Measurements from ENCODE around the gene ITIH2.
"Not testable (repeated sequence)": the region's sequence is repeated elsewhere in the genome, so short reads cannot be mapped to it uniquely, and the experiment has no call there.

Gene ITIH2

DNA sequence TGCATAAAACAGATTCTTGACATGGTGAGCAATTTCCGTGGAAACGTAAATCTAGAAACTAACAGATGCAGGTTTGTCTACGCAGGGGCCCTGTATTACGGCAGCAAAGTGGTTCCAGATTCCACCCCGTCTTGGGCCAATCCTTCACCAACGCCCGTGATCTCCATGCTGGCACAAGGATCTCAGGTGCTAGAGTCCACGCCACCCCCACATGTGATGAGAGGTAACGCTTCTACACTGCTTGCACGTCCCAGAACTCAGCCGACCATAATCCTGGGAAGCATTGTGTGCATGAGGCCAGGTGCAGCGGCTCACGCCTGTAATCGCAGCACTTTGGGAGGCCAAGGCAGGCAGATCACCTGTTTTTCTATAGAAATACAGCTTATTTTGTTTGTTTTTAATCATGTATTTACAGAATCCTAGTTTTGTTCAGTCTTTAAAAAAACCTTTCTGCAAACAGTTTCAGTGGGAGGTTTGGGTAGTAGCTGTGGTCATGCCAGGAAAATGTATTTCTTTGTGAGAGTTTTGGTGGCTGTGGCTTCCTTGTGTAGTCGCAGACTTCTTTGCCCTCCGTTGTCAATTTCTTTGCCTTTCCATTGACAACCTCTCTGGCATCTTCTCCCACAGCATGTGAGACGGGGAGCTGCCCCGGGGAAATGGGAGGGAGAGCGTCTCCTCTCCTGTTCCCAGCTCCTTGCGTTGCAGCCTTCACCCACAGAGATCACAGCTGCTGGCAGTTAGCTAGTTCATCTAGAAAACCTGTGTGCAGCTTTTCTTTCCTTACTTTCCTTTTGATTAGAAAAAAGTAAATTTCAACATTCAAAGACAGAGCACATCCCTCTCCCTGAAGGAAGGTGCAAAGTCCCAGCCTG lies 35.7 kb downstream of the ITIH2 start:
- no peak for DNase-seq (ENCODE audit: low read depth)

DNA sequence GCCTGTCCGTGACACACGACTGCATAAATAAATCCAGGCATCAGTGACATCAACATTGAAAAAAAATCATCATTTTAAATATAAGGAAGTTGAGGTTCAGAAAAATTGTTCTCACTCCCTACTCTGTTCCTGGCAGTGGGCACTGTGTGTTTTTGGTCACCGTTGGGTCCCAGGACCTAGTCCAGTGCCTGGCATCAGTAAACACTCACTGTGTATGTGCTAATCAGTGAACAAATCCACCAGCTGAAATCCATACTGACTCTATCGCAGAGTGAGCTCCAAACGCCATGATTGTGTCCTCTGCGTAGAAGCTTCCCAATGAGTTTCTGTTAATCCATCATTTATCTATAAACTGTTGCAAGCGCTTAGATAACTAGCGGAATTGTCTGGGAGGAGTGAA lies 41.2 kb downstream of the ITIH2 start:
- no peak for DNase-seq (ENCODE audit: low read depth)

DNA sequence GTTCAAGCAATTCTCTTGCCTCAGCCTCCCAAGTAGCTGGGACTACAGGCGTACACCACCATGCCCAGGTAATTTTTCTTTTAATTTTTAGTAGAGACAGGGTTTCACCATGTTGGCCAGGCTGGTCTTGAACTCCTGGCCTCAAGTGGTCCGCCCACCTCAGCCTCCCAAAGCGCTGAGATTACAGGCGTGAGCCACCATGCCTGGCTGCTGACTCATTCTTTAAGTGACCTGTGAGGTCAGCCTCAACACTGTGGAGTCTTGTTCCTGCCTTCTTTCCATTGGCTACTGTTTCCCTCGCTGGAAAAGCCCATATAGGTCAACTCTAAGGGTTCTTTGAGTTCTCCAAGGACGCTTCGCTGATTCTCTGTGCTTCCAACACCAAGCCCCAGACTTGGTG lies 45.5 kb downstream of the ITIH2 start:
- DNase-seq (ENCODE audit: low read depth) = not testable (repeated sequence)

DNA sequence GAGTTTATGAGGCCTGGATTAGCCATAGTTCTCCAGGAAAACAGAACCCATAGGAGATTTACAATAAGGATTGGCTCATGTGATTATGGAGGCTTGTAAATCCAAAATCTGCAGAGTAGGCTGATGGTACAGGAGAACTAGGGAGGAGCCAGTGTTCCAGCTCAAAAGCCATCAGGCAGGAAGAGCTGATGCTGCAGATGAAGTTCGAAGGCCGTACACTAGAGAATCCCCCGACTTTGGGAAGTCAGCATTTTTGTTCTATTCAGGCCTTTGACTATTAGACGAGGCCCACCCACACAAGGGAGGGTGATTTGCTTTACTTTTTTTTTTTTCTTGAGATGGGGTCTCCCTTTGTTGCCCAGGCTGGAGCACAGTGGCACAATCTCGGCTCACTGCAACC lies 47.1 kb downstream of the ITIH2 start:
- DNase-seq (ENCODE audit: low read depth) = no peak

DNA sequence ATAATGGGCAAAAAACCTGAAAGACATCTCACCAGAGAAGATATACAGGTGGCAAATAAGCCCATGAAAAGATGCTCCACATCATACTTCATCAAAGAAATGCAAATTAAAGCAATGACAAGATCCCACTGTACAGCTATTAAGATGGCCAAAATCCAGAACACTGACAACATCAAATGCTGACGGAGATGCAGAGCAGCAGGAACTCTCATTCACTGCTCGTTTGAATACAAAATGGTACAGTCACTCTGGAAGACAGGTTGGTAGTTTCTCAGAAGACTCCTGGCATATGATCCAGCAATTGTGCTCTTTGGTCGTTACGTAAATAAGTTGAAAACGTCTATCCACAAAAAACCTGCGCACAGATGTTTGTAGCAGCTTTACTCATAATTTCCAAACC lies 49.1 kb downstream of the ITIH2 start:
- no peak for DNase-seq (ENCODE audit: low read depth)

DNA sequence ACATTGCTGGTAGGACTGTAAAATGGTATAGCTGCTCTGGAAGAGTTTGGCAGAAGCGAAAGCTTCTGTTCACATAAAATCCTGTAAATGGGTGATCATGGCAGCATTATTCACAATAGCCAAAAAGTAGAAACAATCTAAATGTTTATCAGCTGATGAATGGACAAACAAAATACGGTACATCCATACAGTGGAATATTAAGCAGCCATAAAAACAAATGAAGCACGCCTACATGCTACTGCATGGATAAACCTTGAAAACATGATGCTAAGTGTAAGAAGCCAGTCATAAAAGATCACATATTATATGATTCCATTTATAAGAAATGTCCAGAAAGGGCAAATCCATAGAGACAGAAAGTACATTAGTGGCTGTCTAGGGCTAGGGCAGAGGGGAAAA lies 52.0 kb downstream of the ITIH2 start:
- no peak for DNase-seq (ENCODE audit: low read depth)

DNA sequence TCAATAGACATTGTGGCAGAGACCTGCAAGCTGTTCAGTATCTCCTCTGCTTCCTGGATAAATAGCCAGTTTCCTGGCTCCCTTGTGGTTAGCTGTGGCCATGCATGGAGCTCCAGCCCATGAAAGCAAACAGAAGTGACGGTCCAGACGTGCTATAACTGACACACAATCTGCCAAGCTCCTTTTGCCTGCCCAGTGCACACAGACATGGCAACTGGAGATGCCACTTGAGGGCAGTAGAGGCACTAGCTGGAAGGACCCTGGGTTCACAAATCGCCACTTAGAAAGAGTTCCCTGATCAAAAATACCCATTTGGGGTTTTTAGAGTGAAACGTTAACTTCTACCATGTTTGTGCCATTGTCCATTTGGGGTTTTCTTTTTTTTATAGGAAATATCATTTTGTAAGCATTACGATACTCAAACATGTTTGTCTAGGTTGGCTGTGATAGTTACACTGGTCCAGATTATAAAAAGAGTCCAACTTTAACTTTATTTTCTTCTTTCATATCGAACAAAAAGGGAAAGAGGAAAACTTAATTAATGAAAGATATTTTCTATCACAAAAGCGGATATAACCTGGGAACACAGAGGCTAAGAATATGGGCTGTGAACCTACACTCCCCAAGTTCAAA lies 53.4 kb downstream of the ITIH2 start:
- no peak for DNase-seq (ENCODE audit: low read depth)

DNA sequence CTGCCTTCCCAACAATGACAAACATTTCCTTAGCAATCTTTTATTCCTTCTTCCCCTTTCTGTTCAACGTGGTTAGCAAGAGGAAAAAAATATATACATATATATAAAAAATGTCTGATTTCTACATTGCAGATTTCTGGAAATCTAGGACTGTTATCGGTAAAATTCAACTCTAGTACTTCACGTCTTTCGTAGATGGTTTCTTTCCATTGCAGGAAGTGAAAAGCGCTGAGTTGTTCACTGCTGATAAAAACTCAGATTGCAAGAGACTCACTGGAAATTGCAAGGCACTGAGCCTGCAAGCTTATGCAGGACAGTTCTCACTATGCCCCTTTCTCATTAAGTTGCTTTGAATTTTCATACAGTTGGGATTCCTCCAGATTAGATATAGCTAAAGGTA lies 60.8 kb downstream of the ITIH2 start:
- no peak for DNase-seq (ENCODE audit: low read depth)

DNA sequence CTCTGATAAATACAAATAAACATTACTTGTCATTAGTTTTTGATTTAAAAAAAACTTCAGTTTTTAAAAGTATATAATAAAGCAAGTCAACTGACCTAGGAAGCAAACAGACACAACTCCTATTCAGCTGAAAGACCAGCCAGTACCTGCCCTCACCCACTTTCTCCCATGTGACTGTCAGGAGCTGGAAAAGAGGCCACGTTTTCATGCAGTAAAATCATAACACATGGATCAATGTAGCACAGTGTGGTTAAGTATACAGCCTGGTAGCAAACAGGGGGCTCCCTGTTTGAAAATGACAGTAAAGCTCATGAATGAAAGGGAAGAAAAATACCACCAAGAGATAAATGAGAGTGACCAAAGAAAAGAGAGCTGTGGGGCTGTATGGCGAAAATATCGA lies 63.1 kb downstream of the ITIH2 start:
- no peak for DNase-seq (ENCODE audit: low read depth)

DNA sequence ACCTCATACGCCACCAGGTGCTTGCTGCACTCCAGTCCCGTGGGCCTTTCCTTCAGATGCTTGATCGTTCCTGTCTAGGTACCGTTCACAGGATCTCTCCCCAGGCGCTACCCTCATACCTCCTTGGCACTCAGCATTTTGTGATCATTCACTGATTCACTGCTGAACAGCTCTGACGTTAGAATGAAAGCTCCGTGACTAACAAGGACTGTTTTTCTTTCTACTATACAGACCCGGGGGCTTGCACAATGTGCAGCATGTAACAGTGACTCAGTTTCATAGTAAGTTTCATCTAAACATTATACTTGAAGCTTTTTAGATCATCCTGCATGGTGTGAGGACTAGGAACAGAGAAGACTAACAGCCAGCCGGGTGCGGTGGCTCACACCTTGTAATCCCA lies 64.1 kb downstream of the ITIH2 start:
- DNase-seq (ENCODE audit: low read depth) = no peak

DNA sequence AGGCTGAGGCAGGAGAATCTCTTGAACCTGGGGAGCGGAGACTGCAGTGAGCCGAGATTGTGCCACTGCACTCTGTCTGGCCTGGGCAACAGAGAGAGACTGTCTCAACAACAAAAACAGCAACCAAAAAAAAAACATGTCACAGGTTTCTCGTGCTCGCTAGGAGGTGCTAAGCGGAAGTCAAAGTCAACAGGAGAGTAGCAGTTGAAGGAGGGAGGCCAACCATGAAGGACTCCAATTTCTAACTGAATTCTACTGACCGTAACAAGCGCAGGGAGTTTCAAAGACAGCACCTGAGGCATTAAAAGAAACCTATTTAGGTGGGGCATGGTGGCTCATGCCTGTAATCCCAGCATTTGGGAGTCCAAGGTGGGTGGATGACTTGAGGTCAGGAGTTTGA lies 65.3 kb downstream of the ITIH2 start:
- DNase-seq (ENCODE audit: low read depth) = no peak

DNA sequence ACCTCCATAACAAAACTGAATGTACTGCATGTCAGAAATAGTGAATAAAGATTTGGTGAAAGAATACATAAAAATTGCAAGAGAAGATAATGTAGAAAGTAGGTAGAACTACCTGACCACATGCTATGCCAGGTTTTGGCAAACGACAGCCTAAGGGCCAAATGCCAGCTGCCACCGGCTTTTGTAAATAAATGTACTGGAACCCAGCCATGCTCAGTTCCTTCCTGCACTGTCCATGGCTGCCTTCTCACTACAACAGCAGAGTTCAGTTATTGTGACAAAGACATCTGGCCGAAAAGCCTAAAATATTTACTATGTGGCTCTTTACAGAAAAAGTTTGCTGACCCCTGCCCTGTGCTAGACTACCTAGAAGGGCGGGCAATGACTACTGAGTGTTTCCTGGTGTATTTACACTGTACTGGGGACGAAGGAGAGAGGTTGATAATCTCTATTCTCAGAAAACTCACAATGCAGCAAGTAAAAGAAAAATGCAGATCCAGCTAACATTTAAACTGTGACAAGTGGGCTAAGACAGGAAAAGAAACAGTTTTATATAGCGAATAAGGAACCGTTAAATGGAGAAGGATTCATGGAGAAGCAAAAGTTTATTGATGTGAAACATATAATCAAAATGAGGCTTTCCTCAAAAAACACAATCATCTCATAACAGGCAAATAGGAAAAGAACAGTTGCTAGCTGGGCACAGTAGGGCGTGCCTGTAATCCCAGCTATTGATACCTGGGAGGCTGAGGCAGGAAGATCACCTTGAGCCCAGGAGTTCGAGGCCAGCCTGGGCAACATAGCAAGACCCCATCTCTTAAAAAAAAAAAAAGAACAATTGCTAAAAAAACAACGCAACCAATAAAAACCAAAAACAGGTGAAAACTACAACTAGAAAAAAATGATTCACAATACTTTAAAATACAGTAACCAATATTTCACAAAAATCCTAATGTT lies 71.0 kb downstream of the ITIH2 start:
- DNase-seq (ENCODE audit: low read depth) = no peak

DNA sequence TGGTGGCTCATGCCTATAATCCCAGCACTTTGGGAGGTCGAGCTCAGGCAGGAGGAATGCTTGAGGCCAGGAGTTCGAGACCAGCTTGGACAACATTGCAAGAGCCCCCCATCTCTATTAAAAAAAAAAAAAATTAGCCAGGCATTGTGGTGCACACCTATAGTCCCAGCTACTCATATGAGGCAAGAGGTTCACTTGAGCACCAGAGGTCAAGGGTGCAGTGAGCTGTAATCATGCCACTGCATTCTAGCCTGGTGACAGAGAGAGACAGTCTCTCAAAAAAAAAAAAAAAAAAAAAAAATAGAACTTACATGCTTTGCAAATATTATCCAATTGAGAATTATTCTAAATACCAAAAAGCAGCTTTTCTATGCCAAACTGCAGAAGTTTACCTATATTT lies 73.7 kb downstream of the ITIH2 start:
- DNase-seq (ENCODE audit: low read depth) = no peak

DNA sequence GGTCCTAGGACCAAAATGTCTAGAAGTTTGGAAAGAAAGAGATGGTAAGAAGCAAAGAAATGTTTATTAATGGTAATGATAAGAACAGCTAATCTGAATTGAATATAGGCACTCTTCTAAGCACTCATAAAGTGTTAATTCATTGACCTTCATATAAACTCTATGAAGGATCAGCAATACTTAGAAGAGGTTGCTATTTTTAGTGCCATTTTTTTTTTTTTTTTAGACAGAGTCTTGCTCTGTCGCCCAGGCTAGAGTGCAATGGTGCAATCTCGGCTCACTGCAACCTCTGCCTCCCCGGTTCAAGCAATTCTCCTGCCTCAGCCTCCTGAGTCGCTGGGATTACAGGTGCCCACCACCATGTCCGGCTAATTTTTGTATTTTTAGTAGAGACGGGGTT lies 79.1 kb downstream of the ITIH2 start:
- DNase-seq (ENCODE audit: low read depth) = not testable (repeated sequence)

DNA sequence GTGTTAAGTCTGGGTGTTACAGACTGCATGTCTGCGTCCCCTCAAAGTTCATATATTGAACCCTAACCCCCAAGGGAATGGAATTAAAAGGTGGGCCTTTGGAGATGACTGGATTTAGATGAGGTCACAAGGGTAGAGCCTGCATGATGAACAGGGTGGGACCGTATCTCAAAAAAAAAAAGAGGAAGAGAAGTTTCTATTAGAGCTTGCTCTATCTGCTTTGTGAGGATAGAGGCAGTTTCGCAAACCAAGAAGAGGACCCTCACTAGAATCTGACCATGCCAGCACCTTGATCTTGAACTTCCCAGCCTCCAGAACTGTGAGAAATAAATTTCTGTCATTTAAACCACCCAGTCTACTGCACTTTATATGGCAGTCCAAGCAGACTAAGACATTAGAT lies 83.3 kb downstream of the ITIH2 start:
- no peak for DNase-seq (ENCODE audit: low read depth)

DNA sequence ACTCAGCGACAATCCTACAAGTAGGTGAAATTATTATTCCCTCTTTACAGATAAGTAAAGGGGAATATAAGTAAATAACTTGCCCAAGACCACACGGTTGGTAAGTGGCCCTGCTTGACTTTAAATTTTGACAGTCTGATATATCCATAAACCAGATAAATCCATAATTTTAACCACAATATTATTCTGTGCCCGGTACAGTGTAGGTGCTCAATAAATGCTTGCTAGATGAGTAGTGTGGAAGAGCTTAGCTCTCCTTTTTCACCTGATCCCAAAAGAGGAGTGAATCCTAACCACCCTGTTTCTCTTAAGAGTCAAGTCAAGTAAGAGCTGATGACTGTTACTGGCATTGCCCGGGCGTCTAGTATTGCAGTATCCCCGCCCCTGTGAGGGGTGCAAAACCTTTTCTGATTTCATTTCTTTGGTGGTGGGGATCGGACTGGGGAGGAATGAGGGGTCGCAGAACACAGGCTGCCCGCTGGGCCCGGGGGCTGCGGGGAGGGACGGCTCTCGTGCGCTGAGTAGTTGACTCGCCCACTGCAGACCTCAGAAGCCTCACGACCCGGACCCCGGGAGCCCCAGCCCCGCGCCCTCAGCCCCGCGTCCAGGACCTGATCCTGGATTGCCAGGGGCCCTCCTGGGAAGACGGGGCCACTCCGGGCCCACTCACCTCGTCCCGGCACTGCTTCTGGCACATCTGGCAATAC lies 84.2 kb downstream of the ITIH2 start:
- no peak for DNase-seq (ENCODE audit: low read depth)

DNA sequence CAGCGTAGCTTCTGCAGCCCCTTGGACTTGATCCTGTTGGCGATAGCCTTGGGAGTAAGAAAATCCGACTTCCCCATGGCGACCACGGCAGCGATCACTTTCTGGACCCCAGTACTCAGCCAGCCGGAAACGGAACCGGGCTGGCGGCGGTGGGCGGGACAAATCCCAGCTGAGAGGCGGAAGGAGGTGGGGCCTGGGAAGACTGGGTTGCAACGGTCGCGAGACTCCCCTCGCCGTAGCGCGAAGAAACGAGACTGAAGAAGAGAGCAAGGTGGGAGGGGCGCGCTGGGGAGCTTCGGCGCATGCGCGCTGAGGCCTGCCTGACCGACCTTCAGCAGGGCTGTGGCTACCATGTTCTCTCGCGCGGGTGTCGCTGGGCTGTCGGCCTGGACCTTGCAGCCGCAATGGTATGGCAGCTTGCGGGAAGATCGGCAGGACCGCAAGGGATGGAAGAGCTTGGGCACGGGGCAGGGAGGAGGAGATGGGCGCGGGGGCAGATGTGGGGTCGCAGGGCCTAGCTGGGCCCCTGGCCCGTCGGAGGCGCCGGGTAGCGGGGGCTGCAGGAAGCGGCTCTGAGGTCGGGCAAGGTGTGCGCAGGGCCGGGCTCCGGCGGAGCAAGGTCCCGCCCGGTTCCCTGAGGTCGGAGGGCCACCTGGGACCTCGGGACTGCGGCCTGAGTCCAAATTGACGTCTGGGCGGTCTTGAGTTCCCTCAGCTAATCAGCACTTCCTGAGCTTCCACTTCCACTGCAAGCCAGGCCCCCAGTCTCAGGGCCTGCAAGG lies 84.9 kb downstream of the ITIH2 start, which contains the start of the genes ATP5F1C and KIN:
Gene ATP5F1C, plus strand, starts transcription at position 321 of the 782 bp plus-strand sequence. Its CDS starts 31 bp downstream, at position 352.
Gene KIN, minus strand, starts transcription at position 137 of the 782 bp plus-strand sequence. Its CDS starts 60 bp downstream, at position 77.
- DNase-seq (ENCODE audit: low read depth) = peak; percentile 97

DNA sequence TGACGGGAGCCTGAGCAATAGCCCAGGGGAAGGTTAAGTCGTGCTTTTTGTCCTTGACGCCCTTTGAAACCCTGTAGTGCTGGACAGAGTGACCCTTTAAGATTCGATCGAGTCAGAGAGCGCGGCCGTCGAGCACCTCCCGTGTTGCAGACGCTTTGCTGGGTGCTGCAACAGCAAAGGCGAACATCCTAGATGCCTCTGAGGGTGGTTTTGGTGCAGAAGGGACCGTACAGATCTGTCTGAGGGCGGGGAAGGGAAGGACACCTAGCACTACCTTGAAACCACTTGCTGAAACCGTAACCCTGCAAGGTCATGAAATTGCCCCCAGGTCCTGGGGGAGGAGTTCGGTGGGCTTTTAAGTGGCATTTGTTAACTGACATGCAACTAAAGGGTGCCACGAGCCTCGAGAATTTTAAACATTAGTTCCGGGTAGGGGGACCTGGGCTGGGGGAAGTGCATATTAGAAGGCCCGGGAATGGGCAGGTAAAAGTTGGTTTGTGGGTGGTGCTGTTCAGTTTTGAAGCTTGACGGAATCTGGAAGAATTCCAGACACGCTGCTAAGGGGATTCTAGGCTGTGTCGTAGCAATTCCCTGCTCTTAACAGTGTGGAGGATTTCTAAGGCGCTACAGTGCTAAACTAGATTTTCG lies 85.6 kb downstream of the ITIH2 start:
- no peak for DNase-seq (ENCODE audit: low read depth)

DNA sequence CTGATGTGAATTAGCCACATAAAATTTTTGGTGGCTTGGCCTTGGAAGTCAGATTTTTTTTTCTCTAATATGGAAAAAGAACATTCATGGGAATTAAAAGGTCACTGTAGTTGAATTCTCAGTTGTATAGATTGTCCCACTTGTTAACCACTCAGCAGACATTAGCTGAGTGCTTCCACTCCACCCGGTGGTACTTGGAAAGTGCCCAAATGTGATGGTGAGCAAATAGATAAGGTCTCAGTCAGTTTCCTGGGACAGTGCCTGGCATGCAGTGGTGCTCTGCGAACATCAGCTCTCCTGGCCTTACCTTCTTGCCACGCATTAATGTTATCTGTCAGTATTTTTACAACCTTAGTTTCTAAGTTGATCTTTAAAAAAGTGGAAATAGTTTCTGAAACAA lies 86.3 kb downstream of the ITIH2 start:
- DNase-seq (ENCODE audit: low read depth) = no peak

DNA sequence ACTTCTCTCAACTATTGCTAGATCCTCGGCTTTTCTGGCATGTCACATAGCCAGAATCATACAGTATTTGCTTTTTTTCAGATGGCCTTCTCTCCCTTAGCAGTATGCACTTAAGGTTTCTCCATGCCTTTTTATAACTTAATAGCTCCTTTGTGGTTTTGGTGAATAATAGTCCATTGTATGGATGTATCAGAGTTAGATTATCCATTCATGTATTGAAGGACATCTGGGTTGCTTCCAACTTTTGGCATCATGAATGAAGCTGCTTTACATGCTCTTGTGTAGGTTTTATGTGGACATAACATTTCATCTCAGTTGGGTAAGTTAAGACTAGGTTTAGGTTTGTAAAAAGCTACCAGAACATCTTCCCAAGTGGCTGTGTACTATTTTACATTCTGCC lies 89.4 kb downstream of the ITIH2 start:
- DNase-seq (ENCODE audit: low read depth) = no peak

All from activated T-cell treated with anti-CD3 and anti-CD28 coated beads for 24 hours (primary cell).